ENCODE results near the gene PERM1.

Gene PERM1

GRCh38 chr1:943545-944340 is 38.1 kb downstream of the PERM1 start:
- no peak for DNase-seq

GRCh38 chr1:942864-943533 is 38.9 kb downstream of the PERM1 start:
- no peak for DNase-seq

- no peak for DNase-seq
Measured at GRCh38 chr1:942411-942821, 39.5 kb downstream of the PERM1 start.

GRCh38 chr1:941588-942383 is 40.1 kb downstream of the PERM1 start:
- peak; percentile 21 for DNase-seq

GRCh38 chr1:941015-941587 is 40.8 kb downstream of the PERM1 start:
- DNase-seq = no peak

GRCh38 chr1:940107-941014 is 41.5 kb downstream of the PERM1 start:
- no peak for DNase-seq

GRCh38 chr1:939511-940106 is 42.3 kb downstream of the PERM1 start:
- DNase-seq = no peak

- no peak for DNase-seq
Measured at GRCh38 chr1:938711-939489, 43.0 kb downstream of the PERM1 start.

GRCh38 chr1:938088-938683 is 43.7 kb downstream of the PERM1 start:
- DNase-seq = no peak

- no peak for DNase-seq
Measured at GRCh38 chr1:937521-937920, 44.4 kb downstream of the PERM1 start.

- no peak for DNase-seq
Measured at GRCh38 chr1:936348-937264, 45.3 kb downstream of the PERM1 start.

- peak; percentile 33 for DNase-seq
Measured at GRCh38 chr1:935751-936231, 46.1 kb downstream of the PERM1 start.

- no peak for DNase-seq
Measured at GRCh38 chr1:934991-935750, 46.7 kb downstream of the PERM1 start.

GRCh38 chr1:933603-933940 is 48.3 kb downstream of the PERM1 start:
- no peak for DNase-seq

GRCh38 chr1:932776-933602 is 48.9 kb downstream of the PERM1 start:
- DNase-seq = no peak

GRCh38 chr1:932173-932510 is 49.8 kb downstream of the PERM1 start:
- no peak for DNase-seq

- no peak for DNase-seq
Measured at GRCh38 chr1:931380-932172, 50.3 kb downstream of the PERM1 start.
